B cell (primary cell): Measurements from ENCODE around the gene ZBTB43.

Experiments used
- CTCF ChIP-seq: fragments of 200-600 bp; IDR thresholded peaks from one replicate; pipeline ENCODE4 v1.8.0; 2022; ENCODE audit warnings: antibody characterized with exemption, mild to moderate bottlenecking
- EZH2 ChIP-seq: IDR thresholded peaks from 2 replicates; pipeline ENCODE4 v1.6.1; 2012; ENCODE audit warnings: borderline replicate concordance, low read depth, mild to moderate bottlenecking, moderate library complexity, low read length; ENCODE audit not compliant: insufficient read depth, poor library complexity, severe bottlenecking

GRCh38 chr9:126788634-126789349 is 16.0 kb upstream of the ZBTB43 start:
- TF ChIP-seq CTCF (no peak), EZH2 (no peak)
